A375 (cell line): ENCODE measurements around the gene WNT8B. TPM values are rescaled to one million over a fixed set of nuclear protein-coding genes. Genes with fewer than 3 reads are reported as not detected.

ENCODE experiments used
- total RNA-seq: library from RNA; depleted of rRNA; stranded (reverse); fragments of >200 nt; shearing (Covaris generic); gene quantifications from 2 replicates; pipeline ENCODE4 v1.2.3, GENCODE V29; 2014; rRNA removed

WNT8B gene
- total RNA-seq, result 0.08 and 0.11 TPM in 2 replicates

GRCh38 chr10:100462709-100463108, at the start of gene WNT8B:
Gene WNT8B (plus strand): TSS chr10:100463009. CDS start chr10:100463169, 160 bp downstream.

DNA sequence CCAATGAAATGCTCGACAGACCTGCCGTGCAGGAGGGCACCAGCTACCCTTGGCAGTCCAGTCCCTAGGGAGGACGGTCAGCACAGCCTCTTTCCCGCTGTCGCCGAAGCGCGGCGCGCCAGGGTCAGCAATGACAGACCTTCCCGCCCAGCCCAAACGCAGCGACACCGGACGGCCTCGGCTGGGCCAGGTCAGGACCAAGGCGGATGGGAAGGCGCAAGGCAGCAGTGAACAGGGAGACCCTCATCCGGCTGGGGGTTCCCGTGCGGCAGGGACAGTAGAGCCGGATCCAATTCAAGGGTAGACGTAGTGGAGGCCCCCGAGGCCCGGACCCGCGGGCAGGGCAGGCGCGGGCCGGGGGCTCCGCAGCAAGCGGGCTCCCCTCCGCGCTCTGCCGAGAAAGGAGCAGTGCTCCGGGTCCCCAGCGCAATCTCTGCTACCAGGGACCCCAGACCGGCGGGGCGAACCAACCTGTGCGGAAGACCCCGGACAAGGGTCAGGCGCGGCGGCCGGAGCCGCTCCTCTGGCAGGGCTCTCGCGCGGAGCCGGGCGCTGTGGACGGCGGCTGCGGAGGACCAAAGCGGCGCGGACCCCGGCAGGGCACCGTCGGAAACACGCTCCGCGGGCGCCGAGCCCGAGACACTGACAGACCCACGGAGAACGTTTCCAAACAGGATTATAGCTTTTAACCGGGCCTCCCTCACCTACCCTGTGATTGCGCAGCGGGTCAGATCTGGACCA, 56.7 kb downstream of the WNT8B start, which contains the start of gene SEC31B:
TSS of gene SEC31B (minus strand) at position 551 of the 741 bp plus-strand sequence. CDS start 2,909 bp downstream, outside the sequence.

DNA sequence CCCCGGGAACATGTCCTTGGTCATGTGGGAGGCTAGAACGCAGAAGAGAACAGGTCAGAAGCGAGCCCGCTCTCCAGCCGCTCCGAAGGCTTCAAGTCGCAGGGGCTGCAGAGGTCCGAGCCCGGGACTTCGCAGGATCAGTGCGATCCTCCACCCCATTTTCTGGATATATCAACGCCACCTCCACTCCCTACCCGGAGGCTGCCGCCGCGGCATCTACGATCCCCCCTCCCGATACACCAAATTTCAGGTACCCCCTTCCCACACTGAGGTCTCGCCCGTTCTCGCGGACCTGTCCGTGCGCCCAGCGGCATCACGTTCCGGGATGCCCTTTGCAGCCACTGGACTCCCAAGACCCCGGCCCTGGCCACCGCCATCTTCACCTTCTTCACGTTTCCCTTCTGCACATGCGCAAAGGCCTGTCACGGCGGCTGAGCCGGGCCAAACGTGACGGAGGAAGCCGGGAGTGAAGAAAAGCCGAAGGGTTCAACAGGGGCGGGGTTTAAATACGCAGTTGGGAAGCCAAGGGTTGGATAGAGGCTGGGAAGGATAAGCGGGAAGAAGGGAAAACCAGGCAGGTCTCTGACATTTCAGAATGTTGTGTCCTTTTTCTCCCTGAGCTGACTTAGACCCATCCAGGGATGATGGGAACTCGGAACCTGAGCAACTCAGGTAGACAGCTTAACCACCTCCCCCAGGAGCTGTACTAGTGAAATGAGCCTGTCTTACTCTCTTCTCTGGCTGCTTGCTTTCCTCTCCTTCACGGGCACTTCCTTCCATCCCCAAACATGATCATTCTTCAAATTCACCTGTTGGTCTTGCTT, 66.9 kb downstream of the WNT8B start, which contains the start of gene NDUFB8:
TSS of gene NDUFB8 (minus strand) at position 397 of the 824 bp plus-strand sequence. CDS start at position 377, 20 bp downstream.

Other genes with a start within 250 kb of the WNT8B start
- 21.1 and 26.3 TPM in 2 replicates for gene CHUK, start 233.4 kb upstream of the WNT8B start, total RNA-seq
- 30.1 and 32.4 TPM in 2 replicates for gene CWF19L1, start 195.4 kb upstream of the WNT8B start, total RNA-seq
- gene BLOC1S2, start 176.3 kb upstream of the WNT8B start, total RNA-seq, result 42.4 and 45.3 TPM in 2 replicates
- not detected in 2 replicates for gene PKD2L1, start 132.8 kb upstream of the WNT8B start, total RNA-seq
- 113 and 114 TPM in 2 replicates for gene SCD, start 115.8 kb upstream of the WNT8B start, total RNA-seq
- 4.3 and 4.7 TPM in 2 replicates for gene SEC31B, start 56.9 kb downstream of the WNT8B start, total RNA-seq
- 409 and 414 TPM in 2 replicates for gene NDUFB8, start 66.9 kb downstream of the WNT8B start, total RNA-seq
- 14.1 and 14.7 TPM in 2 replicates for gene HIF1AN, start 72.9 kb downstream of the WNT8B start, total RNA-seq